Measurements from ENCODE around the gene DPH6. TPM values are rescaled to one million over a fixed set of nuclear protein-coding genes. Genes with fewer than 3 reads are reported as not detected.

The DPH6 gene
- 17.6 and 20.3 TPM in 2 replicates for total RNA-seq

GRCh38 chr15:35545824-35546510 lies at the start of gene DPH6:
DPH6 (minus strand) TSS chr15:35546165; CDS start chr15:35546141, 24 bp downstream.

